H1 (cell line): ENCODE data around the gene SAP30L. TPM values are rescaled to one million over a fixed set of nuclear protein-coding genes. Genes with fewer than 3 reads are reported as not detected.
A peak's percentile ranks its signal among the peaks of the same experiment; 100 is the strongest.

ENCODE experiments used
- ASH2L ChIP-seq: fragments of 200-600, 300-600 bp; sonication (generic); IDR thresholded peaks from one replicate; pipeline ENCODE4 v1.7.1; 2017; ENCODE audit warnings: low read length
- BACH1 ChIP-seq: IDR thresholded peaks from 2 replicates; pipeline ENCODE4 v1.6.1; 2012; ENCODE audit warnings: low read length, improper control_type of control experiment
- CTBP2 ChIP-seq: IDR thresholded peaks from 2 replicates; pipeline ENCODE4 v1.7.0; 2011; ENCODE audit warnings: borderline replicate concordance, mild to moderate bottlenecking, moderate library complexity, mixed read lengths, low read length; ENCODE audit not compliant: insufficient read depth, insufficient read length
- FOSL1 ChIP-seq: IDR thresholded peaks from 2 replicates; pipeline ENCODE4 v1.6.1; 2011; ENCODE audit warnings: mild to moderate bottlenecking, low read depth, low read length, moderate library complexity; ENCODE audit not compliant: insufficient read depth
- HDAC2 ChIP-seq, 2 experiments: fragments of 300-600 bp in 1 of 2; sonication (generic) in 1 of 2; IDR thresholded peaks; 2 replicates each; pipeline ENCODE4 v1.6.1; 2011 to 2012; ENCODE audit warnings: low read depth in 2 of 2, low read length in 2 of 2, mild to moderate bottlenecking in 2 of 2, moderate library complexity in 2 of 2, borderline replicate concordance in 1 of 2, inconsistent platforms in 1 of 2
- JUND ChIP-seq: IDR thresholded peaks from 2 replicates; pipeline ENCODE4 v1.6.1; 2011; ENCODE audit warnings: mild to moderate bottlenecking, improper control_type of control experiment, low read length
- KDM1A ChIP-seq: fragments of 200-600, 300-600 bp; sonication (generic); IDR thresholded peaks from 2 replicates; pipeline ENCODE4 v1.7.1; 2016; ENCODE audit warnings: mild to moderate bottlenecking, low read length, borderline replicate concordance
- KDM4A ChIP-seq: IDR thresholded peaks from one replicate; pipeline ENCODE4 v1.7.1; 2012; ENCODE audit warnings: low read depth, mild to moderate bottlenecking, moderate library complexity, low read length, inconsistent platforms; ENCODE audit not compliant: severe bottlenecking
- RAD21 ChIP-seq, 2 experiments: IDR thresholded peaks in 1 of 2; conservative IDR thresholded peaks in 1 of 2; 2 replicates each; pipeline ENCODE4 v1.6.1; 2011; ENCODE audit warnings: low read depth in 2 of 2, low read length in 2 of 2, improper control_type of control experiment in 1 of 2, inconsistent platforms in 1 of 2, mild to moderate bottlenecking in 1 of 2, moderate library complexity in 1 of 2
- SIN3A ChIP-seq, 2 experiments: IDR thresholded peaks in 1 of 2; conservative IDR thresholded peaks in 1 of 2; 2 replicates each; pipeline ENCODE4 v1.6.1; 2011 to 2012; ENCODE audit warnings: low read length in 2 of 2, improper control_type of control experiment in 1 of 2, low read depth in 1 of 2, mild to moderate bottlenecking in 1 of 2
- SIX5 ChIP-seq: IDR thresholded peaks from 2 replicates; pipeline ENCODE4 v1.6.1; 2011; ENCODE audit warnings: mild to moderate bottlenecking, low read depth, low read length
- SP1 ChIP-seq: IDR thresholded peaks from 2 replicates; pipeline ENCODE4 v1.6.1; 2011; ENCODE audit warnings: low read depth, low read length
- TAF7 ChIP-seq: optimal IDR thresholded peaks from 2 replicates; pipeline ENCODE3; 2011; ENCODE audit warnings: low read depth, mild to moderate bottlenecking, inconsistent platforms, low read length, moderate library complexity, borderline replicate concordance
- TBP ChIP-seq: IDR thresholded peaks from 2 replicates; pipeline ENCODE4 v1.6.1; 2011; ENCODE audit warnings: low read depth, low read length, improper control_type of control experiment
- ZNF274 ChIP-seq: IDR thresholded peaks from 2 replicates; pipeline ENCODE4 v1.7.0; 2012; ENCODE audit warnings: low read length, borderline replicate concordance; ENCODE audit errors: extremely low read depth
- polyA plus RNA-seq, 7 experiments: library from polyadenylated mRNA; depleted of rRNA in 3 of 7; stranded (reverse) in 5 of 7; unstranded in 2 of 7; fragments of >200 nt in 5 of 7; fragments of 200-250 nt in 2 of 7; gene quantifications; 1 replicate in 5 of 7; 2 replicates in 1 of 7; 4 replicates in 1 of 7; pipeline versions ENCODE4 v1.2.1 to v1.2.3, GENCODE V29; 2011 to 2013; ENCODE audit warnings: missing spikeins in 2 of 7, mixed read lengths in 2 of 7
- total RNA-seq: library from RNA; stranded (reverse); fragmentation: NEBNext Ultra II Directional; extraction: Animal tissue kit (Norgen Biotek cat#: 25700); gene quantifications from 2 replicates; pipeline ENCODE4 v1.2.1, GENCODE V29; 2021
- TF ChIP-seq, protein P1 (sequence below): IDR thresholded peaks from 2 replicates; pipeline ENCODE4 v1.6.1; 2011; ENCODE audit warnings: low read depth, mild to moderate bottlenecking, low read length; ENCODE audit not compliant: insufficient read depth
- TF ChIP-seq, protein P2 (sequence below), 3 experiments: IDR thresholded peaks; 1 replicate in 2 of 3; 2 replicates in 1 of 3; pipeline versions ENCODE4 v1.5.1 to v1.6.1; 2011; ENCODE audit warnings: low read length in 3 of 3, mild to moderate bottlenecking in 3 of 3, inconsistent platforms in 2 of 3, low read depth in 1 of 3, moderate library complexity in 1 of 3; ENCODE audit not compliant: insufficient read depth in 1 of 3; ENCODE audit errors: control extremely low read depth in 1 of 3

The SAP30L gene
- total and polyA plus RNA-seq, 2 of the 8 experiments (the other 6 are each of a cell fraction or from before 2014, with no cell fraction given): 12.2 to 31.5 TPM

DNA sequence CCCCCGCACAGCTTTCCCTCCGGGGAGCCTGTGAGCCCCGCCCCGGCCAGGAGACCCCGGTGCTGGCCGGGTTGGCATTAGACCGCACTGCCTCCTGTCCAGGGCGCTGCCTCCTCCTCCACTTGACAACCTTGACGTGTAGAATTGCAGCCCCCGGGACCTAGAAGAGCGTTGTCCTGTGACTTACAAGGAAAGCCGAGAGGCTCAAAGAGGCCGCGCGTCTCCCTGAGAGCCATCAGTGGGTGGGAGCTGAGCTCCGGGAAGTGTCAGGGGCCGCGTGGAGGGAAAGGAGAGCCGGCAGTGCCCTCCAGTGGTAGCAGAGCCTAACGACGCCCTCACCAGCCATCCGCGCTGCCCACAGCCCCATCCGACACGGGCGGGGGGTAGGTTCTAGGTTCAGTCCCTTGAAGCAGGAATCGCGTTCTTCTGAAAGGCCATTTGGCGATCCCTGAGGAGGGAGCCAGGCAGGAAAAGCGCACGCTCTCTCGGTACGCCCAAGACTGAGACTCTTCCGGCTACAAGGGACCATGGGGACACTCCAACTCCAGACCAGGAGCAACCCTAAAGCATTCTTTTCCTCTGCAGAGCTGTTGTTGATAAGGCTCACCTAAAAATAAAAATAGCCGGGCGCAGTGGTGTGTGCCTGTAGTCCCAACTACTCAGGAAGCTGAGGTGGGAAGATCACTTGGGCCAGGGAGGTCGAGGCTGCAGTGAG lies 40.6 kb upstream of the SAP30L start (continued):
- no peak for TF ChIP-seq ASH2L
- no peak for TF ChIP-seq SP1
- TF ChIP-seq BACH1: 0 out of 2 replicates have a peak, but pooled peaks have one; percentile 19
- TF ChIP-seq TBP: peak; percentile 59; the same call in 1 of the 2 replicates
- TF ChIP-seq KDM4A: peak; percentile 23
- peak; percentile 23 for TF ChIP-seq TAF7
- peak; percentile 97 to 100 for TF ChIP-seq RAD21 (IDR thresholded peaks at IDR 0.05 in 1 of 2, conservative IDR thresholded peaks at IDR 0.05 in 1 of 2; ENCODE audit: low read depth in 2 of 2, low read length in 2 of 2)
- peak; percentile 32; the same call in 1 of the 2 replicates for TF ChIP-seq KDM1A
- no peak for TF ChIP-seq ZNF274
- TF ChIP-seq, protein P1, sequence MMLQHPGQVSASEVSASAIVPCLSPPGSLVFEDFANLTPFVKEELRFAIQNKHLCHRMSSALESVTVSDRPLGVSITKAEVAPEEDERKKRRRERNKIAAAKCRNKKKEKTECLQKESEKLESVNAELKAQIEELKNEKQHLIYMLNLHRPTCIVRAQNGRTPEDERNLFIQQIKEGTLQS: no peak
- peak; percentile 33 for TF ChIP-seq CTBP2
- no peak for TF ChIP-seq JUND
- TF ChIP-seq SIX5: no peak
- 0 out of 4 replicates have a peak, but pooled peaks of 1 of the 2 experiments have one; percentile 25 for TF ChIP-seq HDAC2 (IDR thresholded peaks at IDR 0.05; ENCODE audit: borderline replicate concordance in 1 of 2, low read depth in 2 of 2, low read length in 2 of 2)
- TF ChIP-seq, protein P2, sequence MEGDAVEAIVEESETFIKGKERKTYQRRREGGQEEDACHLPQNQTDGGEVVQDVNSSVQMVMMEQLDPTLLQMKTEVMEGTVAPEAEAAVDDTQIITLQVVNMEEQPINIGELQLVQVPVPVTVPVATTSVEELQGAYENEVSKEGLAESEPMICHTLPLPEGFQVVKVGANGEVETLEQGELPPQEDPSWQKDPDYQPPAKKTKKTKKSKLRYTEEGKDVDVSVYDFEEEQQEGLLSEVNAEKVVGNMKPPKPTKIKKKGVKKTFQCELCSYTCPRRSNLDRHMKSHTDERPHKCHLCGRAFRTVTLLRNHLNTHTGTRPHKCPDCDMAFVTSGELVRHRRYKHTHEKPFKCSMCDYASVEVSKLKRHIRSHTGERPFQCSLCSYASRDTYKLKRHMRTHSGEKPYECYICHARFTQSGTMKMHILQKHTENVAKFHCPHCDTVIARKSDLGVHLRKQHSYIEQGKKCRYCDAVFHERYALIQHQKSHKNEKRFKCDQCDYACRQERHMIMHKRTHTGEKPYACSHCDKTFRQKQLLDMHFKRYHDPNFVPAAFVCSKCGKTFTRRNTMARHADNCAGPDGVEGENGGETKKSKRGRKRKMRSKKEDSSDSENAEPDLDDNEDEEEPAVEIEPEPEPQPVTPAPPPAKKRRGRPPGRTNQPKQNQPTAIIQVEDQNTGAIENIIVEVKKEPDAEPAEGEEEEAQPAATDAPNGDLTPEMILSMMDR (IDR thresholded peaks at IDR 0.05; ENCODE audit: control extremely low read depth in 1 of 3, insufficient read depth in 1 of 3, low read depth in 1 of 3, low read length in 3 of 3): peak; percentile 86 to 96 (median 93)
- TF ChIP-seq FOSL1: no peak
- TF ChIP-seq SIN3A (conservative IDR thresholded peaks at IDR 0.05 in 1 of 2, IDR thresholded peaks at IDR 0.05 in 1 of 2; ENCODE audit: low read depth in 1 of 2, low read length in 2 of 2): peak in 1 of 2 experiments; percentile 53; a peak in 2 of 4 replicates
